ENCODE measurements around the gene NHSL1. TPM values are rescaled to one million over a fixed set of nuclear protein-coding genes. Genes with fewer than 3 reads are reported as not detected.
"Not testable (repeated sequence)": the region's sequence is repeated elsewhere in the genome, so short reads cannot be mapped to it uniquely, and the experiment has no call there.

NHSL1 gene
- total RNA-seq, 1 donor from 2014 or later: 23.4 TPM

- Mint-ChIP-seq H3K36me3 (ENCODE audit: low read depth) (peaks cover 9% of the 10 kb centered on the region), H3K4me1 (ENCODE audit: low read depth) (no peaks in the 10 kb centered on the region), H3K27ac (ENCODE audit: unreplicated experiment) (no peak overlapping the region), H3K27me3 (ENCODE audit: low read depth) (no peaks in the 10 kb centered on the region), H3K9me3 (ENCODE audit: low read depth) (no peaks in the 10 kb centered on the region), H3K4me3 (ENCODE audit: unreplicated experiment) (no peak overlapping the region)
- TF ChIP-seq CTCF (IDR thresholded peaks at IDR 0.05): peak; percentile 93
- no peak for DNase-seq (ENCODE audit: low spot score)
Measured at GRCh38 chr6:138428944-138429598, 70.2 kb downstream of the NHSL1 start.

- H3K27ac Mint-ChIP-seq (ENCODE audit: unreplicated experiment): no peak overlapping the region
- H3K27me3 Mint-ChIP-seq (ENCODE audit: low read depth): no peaks in the 10 kb centered on the region
- H3K36me3 Mint-ChIP-seq (ENCODE audit: low read depth): peaks cover 6% of the 10 kb centered on the region
- H3K9me3 Mint-ChIP-seq (ENCODE audit: low read depth): no peaks in the 10 kb centered on the region
- no peak for DNase-seq (ENCODE audit: low spot score)
- H3K4me1 Mint-ChIP-seq (ENCODE audit: low read depth): peaks cover 5% of the 10 kb centered on the region
- no peak overlapping the region for H3K4me3 Mint-ChIP-seq (ENCODE audit: unreplicated experiment)
- no peak for TF ChIP-seq CTCF (IDR thresholded peaks at IDR 0.05)
Measured at GRCh38 chr6:138427701-138428100, 71.6 kb downstream of the NHSL1 start.

GRCh38 chr6:138426500-138427123 is 72.7 kb downstream of the NHSL1 start:
- Mint-ChIP-seq H3K36me3 (ENCODE audit: low read depth) (peaks cover 4% of the 10 kb centered on the region), H3K27ac (ENCODE audit: unreplicated experiment) (no peak overlapping the region), H3K4me1 (ENCODE audit: low read depth) (peaks cover 5% of the 10 kb centered on the region), H3K4me3 (ENCODE audit: unreplicated experiment) (no peak overlapping the region), H3K27me3 (ENCODE audit: low read depth) (no peaks in the 10 kb centered on the region), H3K9me3 (ENCODE audit: low read depth) (no peaks in the 10 kb centered on the region)
- no peak for DNase-seq (ENCODE audit: low spot score)
- TF ChIP-seq CTCF (IDR thresholded peaks at IDR 0.05): no peak

GRCh38 chr6:138425256-138425655 is 74.0 kb downstream of the NHSL1 start:
- H3K27ac Mint-ChIP-seq (ENCODE audit: unreplicated experiment); H3K36me3 Mint-ChIP-seq (ENCODE audit: low read depth); H3K4me1 Mint-ChIP-seq (ENCODE audit: low read depth); H3K4me3 Mint-ChIP-seq (ENCODE audit: unreplicated experiment); H3K27me3 Mint-ChIP-seq (ENCODE audit: low read depth); DNase-seq (ENCODE audit: low spot score); H3K9me3 Mint-ChIP-seq (ENCODE audit: low read depth): not testable (repeated sequence)

GRCh38 chr6:138424004-138424904 is 75.0 kb downstream of the NHSL1 start:
- Mint-ChIP-seq H3K27ac (ENCODE audit: unreplicated experiment) (no peak overlapping the region), H3K4me1 (ENCODE audit: low read depth) (peaks cover 5% of the 10 kb centered on the region), H3K4me3 (ENCODE audit: unreplicated experiment) (no peak overlapping the region), H3K9me3 (ENCODE audit: low read depth) (no peaks in the 10 kb centered on the region), H3K27me3 (ENCODE audit: low read depth) (no peaks in the 10 kb centered on the region), H3K36me3 (ENCODE audit: low read depth) (peaks cover 5% of the 10 kb centered on the region)
- no peak for DNase-seq (ENCODE audit: low spot score)
- no peak for TF ChIP-seq CTCF (IDR thresholded peaks at IDR 0.05)

Data from chondrocyte (in vitro differentiated cells).